Cardiac muscle cell (in vitro differentiated cells and primary cell): ENCODE data around the gene NDUFV3. TPM values are rescaled to one million over a fixed set of nuclear protein-coding genes. Genes with fewer than 3 reads are reported as not detected.

Experiments
- DNase-seq, 2 donors: peaks; one replicate each; pipeline versions ENCODE4 v3.0.0 to v3.0.0-alpha.2; 2010 to 2017; ENCODE audit warnings: low read depth in 1 of 2, low spot score in 1 of 2
- H3K27ac ChIP-seq: fragments of 200-600 bp; sonication (generic); 2 replicates; pipeline ENCODE4 v1.5.1; 2016
- H3K27me3 ChIP-seq: fragments of 200-600 bp; sonication (generic); 2 replicates; pipeline ENCODE4 v1.6.0; 2016; ENCODE audit warnings: control low read depth
- H3K36me3 ChIP-seq: fragments of 200-600 bp; sonication (generic); 2 replicates; pipeline ENCODE4 v1.5.1; 2016; ENCODE audit warnings: control low read depth
- H3K4me1 ChIP-seq: fragments of 200-600 bp; sonication (generic); 2 replicates; pipeline ENCODE4 v1.8.1; 2017; ENCODE audit warnings: low read depth, mild to moderate bottlenecking, mixed run types
- H3K4me3 ChIP-seq: fragments of 200-600 bp; sonication (generic); 2 replicates; pipeline ENCODE4 v1.5.1; 2016; ENCODE audit warnings: mild to moderate bottlenecking
- H3K9me3 ChIP-seq: fragments of 200-600 bp; sonication (generic); 2 replicates; pipeline ENCODE4 v1.5.1; 2017; ENCODE audit warnings: low read depth, mild to moderate bottlenecking, control low read depth
- polyA plus RNA-seq: library from polyadenylated mRNA; unstranded; fragments of >200 nt; fragmentation: Nextera tagmentation; extraction: Ambion mirVana; gene quantifications from 2 replicates; pipeline ENCODE4 v1.2.1, GENCODE V29; 2016
- total RNA-seq: library from RNA; depleted of rRNA; stranded (reverse); fragments of >200 nt; gene quantifications from 2 replicates; pipeline ENCODE4 v1.2.3, GENCODE V29; 2016
- TF ChIP-seq, protein P1 (sequence below): IDR thresholded peaks from 2 replicates; pipeline ENCODE4 v1.5.1; 2012; ENCODE audit warnings: low read depth, mild to moderate bottlenecking, low read length

Gene NDUFV3
- total and polyA plus RNA-seq, 2 experiments from 2014 or later = 28.9 to 55.1 TPM

DNA sequence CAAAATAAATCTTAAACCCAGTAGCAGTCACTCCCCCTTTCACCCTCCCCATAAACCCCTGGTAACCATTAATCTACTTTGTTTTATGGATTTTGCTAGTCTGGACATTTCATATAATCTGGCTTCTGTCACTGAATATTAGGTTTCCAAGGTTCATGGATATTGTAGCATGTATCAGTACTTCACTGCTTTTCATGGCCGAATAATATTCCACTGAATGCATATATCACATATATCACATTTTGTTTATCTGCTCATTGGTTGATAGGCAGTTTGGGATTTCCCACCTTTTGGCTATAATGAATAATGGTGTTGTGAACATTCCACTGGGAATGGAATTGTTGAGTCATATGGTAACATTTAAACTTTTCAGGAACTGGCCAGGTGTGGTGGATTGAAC lies 9.2 kb upstream of the NDUFV3 start:
- H3K27ac ChIP-seq = no peak overlapping the region
- no peaks in the 10 kb centered on the region for H3K36me3 ChIP-seq
- H3K4me3 ChIP-seq = no peak overlapping the region
- H3K9me3 ChIP-seq = no peaks in the 10 kb centered on the region
- H3K4me1 ChIP-seq = no peaks in the 10 kb centered on the region
- H3K27me3 ChIP-seq = no peaks in the 10 kb centered on the region
- DNase-seq = no peak
- TF ChIP-seq, protein P1, sequence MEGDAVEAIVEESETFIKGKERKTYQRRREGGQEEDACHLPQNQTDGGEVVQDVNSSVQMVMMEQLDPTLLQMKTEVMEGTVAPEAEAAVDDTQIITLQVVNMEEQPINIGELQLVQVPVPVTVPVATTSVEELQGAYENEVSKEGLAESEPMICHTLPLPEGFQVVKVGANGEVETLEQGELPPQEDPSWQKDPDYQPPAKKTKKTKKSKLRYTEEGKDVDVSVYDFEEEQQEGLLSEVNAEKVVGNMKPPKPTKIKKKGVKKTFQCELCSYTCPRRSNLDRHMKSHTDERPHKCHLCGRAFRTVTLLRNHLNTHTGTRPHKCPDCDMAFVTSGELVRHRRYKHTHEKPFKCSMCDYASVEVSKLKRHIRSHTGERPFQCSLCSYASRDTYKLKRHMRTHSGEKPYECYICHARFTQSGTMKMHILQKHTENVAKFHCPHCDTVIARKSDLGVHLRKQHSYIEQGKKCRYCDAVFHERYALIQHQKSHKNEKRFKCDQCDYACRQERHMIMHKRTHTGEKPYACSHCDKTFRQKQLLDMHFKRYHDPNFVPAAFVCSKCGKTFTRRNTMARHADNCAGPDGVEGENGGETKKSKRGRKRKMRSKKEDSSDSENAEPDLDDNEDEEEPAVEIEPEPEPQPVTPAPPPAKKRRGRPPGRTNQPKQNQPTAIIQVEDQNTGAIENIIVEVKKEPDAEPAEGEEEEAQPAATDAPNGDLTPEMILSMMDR = no peak

DNA sequence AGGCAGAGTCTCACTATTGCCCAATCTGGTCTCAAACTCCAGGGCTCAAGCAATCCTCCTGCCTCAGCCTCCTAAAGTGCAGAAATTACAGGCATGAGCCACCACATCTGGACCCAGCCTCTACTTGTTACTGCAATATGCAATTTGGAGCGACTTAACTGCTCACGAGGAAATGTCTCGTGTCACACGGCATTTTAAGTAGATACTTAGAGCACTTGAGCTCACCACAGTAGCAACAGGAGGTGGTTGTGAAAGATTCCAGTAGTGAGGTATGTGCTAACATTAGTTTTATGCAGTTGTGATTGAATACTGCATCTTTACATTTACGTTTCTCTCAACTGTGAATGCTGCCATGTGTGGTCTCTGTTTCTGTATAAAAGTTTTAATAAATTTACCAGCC lies 5.8 kb upstream of the NDUFV3 start:
- no peaks in the 10 kb centered on the region for H3K36me3 ChIP-seq
- H3K27ac ChIP-seq = no peak overlapping the region
- no peaks in the 10 kb centered on the region for H3K27me3 ChIP-seq
- no peaks in the 10 kb centered on the region for H3K9me3 ChIP-seq
- TF ChIP-seq, protein P1 = no peak
- DNase-seq = no peak
- no peaks in the 10 kb centered on the region for H3K4me1 ChIP-seq
- no peak overlapping the region for H3K4me3 ChIP-seq

DNA sequence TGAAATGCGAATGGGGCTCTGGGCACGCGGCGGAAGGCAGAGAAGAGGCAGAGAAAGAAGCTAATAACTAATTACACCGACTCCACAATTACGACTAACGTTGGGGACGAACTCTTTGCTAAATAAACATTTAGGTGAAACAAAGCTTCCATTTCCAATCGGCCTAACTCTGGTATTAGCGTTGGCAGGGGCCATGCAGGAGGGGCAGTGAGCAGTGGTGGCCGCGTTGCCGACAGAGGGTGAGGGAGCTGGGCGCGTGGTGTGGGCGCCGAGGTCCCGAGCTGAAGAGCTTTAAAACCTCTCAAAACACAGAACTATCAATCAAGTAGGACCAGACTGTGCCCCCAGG lies 553 bp upstream of the NDUFV3 start:
- TF ChIP-seq, protein P1 = no peak
- DNase-seq = no peak
- H3K4me3 ChIP-seq = peak overlapping the region; percentile 84
- no peaks in the 10 kb centered on the region for H3K9me3 ChIP-seq
- peak overlapping the region; percentile 94 for H3K27ac ChIP-seq
- no peaks in the 10 kb centered on the region for H3K4me1 ChIP-seq
- no peaks in the 10 kb centered on the region for H3K27me3 ChIP-seq
- peaks cover 7% of the 10 kb centered on the region for H3K36me3 ChIP-seq

DNA sequence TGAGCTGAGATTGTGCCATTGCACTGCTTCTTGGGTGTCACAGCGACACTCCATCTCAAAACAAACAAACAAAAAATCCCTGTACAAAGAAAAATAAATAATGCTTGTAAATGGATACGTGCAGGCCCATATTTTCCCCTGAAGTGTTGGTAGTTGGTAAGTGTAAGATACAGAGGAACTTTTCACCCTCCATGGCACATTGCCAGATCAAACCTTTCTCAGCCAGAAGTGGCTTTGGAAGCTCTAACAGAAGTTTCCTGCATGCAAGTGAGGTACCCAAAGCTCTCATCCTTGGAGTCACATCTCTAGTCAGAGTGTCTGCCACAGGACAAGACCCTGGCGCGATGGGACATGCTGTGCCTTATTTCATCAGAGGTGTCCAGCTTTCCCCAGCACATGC lies 7.3 kb downstream of the NDUFV3 start:
- Histone ChIP-seq H3K27me3 (no peaks in the 10 kb centered on the region), H3K36me3 (peaks cover 49% of the 10 kb centered on the region), H3K9me3 (no peaks in the 10 kb centered on the region), H3K4me1 (no peaks in the 10 kb centered on the region), H3K4me3 (no peak overlapping the region), H3K27ac (no peak overlapping the region)
- TF ChIP-seq, protein P1 = no peak
- no peak for DNase-seq

DNA sequence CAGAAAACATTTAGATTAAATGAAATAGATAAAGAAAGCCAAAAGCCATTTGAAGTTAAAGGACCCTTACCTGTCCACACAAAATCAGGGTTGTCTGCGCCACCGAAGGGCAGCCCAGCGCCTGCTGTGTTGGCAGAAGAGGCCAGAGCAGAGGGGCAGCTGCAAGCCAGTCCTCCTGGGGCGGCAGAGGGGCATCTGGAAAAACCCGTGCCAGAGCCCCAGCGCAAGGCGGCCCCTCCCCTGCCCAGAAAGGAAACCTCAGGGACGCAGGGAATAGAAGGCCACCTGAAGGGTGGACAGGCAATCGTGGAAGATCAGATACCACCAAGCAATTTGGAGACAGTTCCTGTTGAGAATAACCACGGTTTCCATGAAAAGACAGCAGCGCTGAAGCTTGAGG lies 10.7 kb downstream of the NDUFV3 start:
- TF ChIP-seq, protein P1 = no peak
- no peaks in the 10 kb centered on the region for H3K27me3 ChIP-seq
- H3K9me3 ChIP-seq = no peaks in the 10 kb centered on the region
- H3K4me3 ChIP-seq = no peak overlapping the region
- no peaks in the 10 kb centered on the region for H3K4me1 ChIP-seq
- no peak for DNase-seq
- H3K36me3 ChIP-seq = peaks cover 46% of the 10 kb centered on the region
- no peak overlapping the region for H3K27ac ChIP-seq

DNA sequence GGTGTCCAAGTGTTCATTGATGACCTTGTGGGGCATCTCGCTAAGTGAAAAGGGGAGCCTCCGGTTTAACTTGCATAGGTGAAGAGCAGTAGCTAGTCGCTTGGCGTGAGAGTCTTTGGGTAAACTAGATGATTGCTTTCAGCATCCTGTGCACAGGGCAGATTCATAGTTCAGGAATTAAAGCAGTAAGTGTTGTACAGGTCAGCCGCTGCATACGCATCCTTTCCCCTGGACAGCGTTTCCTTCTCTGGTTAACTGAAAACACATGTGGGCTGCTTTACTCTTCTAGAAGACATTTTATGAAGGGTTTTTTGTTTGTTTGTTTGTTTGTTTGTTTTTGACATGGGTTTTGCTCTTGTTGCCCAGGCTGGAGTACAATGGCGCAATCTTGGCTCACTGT lies 12.1 kb downstream of the NDUFV3 start:
- Histone ChIP-seq H3K36me3 (peaks cover 51% of the 10 kb centered on the region), H3K27me3 (no peaks in the 10 kb centered on the region)
- TF ChIP-seq, protein P1 = no peak

More for the DNA sequence above, 12.1 kb downstream of the NDUFV3 start:
- H3K4me1 ChIP-seq = no peaks in the 10 kb centered on the region
- H3K9me3 ChIP-seq = no peaks in the 10 kb centered on the region
- H3K4me3 ChIP-seq = no peak overlapping the region
- H3K27ac ChIP-seq = no peak overlapping the region
- no peak for DNase-seq
